H1 (cell line): Measurements from ENCODE around the gene AP1G2. TPM values are rescaled to one million over a fixed set of nuclear protein-coding genes. Genes with fewer than 3 reads are reported as not detected.

Source experiments
- CTCF ChIA-PET: fragments of 300-600 bp; sonication (Branson Sonifier 250); formaldehyde crosslinking; loops from one replicate; lab custom pipeline; 2021; ENCODE audit not compliant: partially characterized antibody; lab: Charles Lee
- POLR2A ChIA-PET: fragments of 300-600 bp; sonication (Branson Sonifier 250); formaldehyde crosslinking; loops from one replicate; lab custom pipeline; 2021; ENCODE audit warnings: inconsistent platforms; ENCODE audit not compliant: partially characterized antibody; lab: Charles Lee
- DNase-seq, 2 experiments: peaks; one replicate each; pipeline versions ENCODE4 v3.0.0 to v3.0.0-alpha.2; 2010 to 2022; ENCODE audit warnings: low spot score in 2 of 2, low read depth in 1 of 2, mixed read lengths in 1 of 2
- FAIRE-seq: peaks from 2 replicates; lab custom pipeline; 2011; peaks lifted over from hg19 to GRCh38; lab: Jason Lieb, UNC
- H2AFZ ChIP-seq: 2 replicates; pipeline ENCODE4 v1.8.1; 2012; ENCODE audit warnings: low read length, inconsistent platforms
- H2AK5ac ChIP-seq: 2 replicates; pipeline ENCODE4 v1.6.1; 2013; ENCODE audit warnings: low read depth, low read length
- H2BK120ac ChIP-seq: replicated peaks from 2 replicates; pipeline ENCODE3; 2013; ENCODE audit warnings: low read depth, low read length, inconsistent platforms
- H2BK12ac ChIP-seq: 2 replicates; pipeline ENCODE4 v1.6.1; 2013; ENCODE audit warnings: low read depth, low read length
- H2BK15ac ChIP-seq: 2 replicates; pipeline ENCODE4 v1.6.1; 2013; ENCODE audit warnings: low read length
- H2BK20ac ChIP-seq: 2 replicates; pipeline ENCODE4 v1.6.1; 2013; ENCODE audit warnings: low read length
- H2BK5ac ChIP-seq: 2 replicates; pipeline ENCODE4 v1.6.1; 2013; ENCODE audit warnings: low read depth, low read length
- H3K14ac ChIP-seq: 2 replicates; pipeline ENCODE4 v1.6.1; 2013; ENCODE audit warnings: inconsistent platforms; ENCODE audit not compliant: insufficient read length
- H3K18ac ChIP-seq: 2 replicates; pipeline ENCODE4 v1.6.1; 2013; ENCODE audit warnings: low read length; ENCODE audit errors: extremely low read depth
- H3K23ac ChIP-seq: 2 replicates; pipeline ENCODE4 v1.6.1; 2013; ENCODE audit warnings: inconsistent platforms; ENCODE audit not compliant: insufficient read length
- H3K23me2 ChIP-seq: 2 replicates; pipeline ENCODE4 v1.6.1; 2013; ENCODE audit warnings: low read depth, low read length
- H3K27ac ChIP-seq: 2 replicates; pipeline ENCODE4 v1.6.1; 2011; ENCODE audit warnings: low read depth, low read length, inconsistent platforms
- H3K27me3 ChIP-seq, 4 experiments: replicated peaks in 1 of 4; 1 replicate in 1 of 4; 2 replicates in 3 of 4; pipeline versions ENCODE4 v1.6.1 to v1.8.1; 2011 to 2013; ENCODE audit warnings: low read length in 3 of 4, mild to moderate bottlenecking in 3 of 4, inconsistent platforms in 2 of 4, mixed read lengths in 2 of 4, moderate library complexity in 1 of 4; ENCODE audit not compliant: control insufficient read depth in 3 of 4, insufficient read depth in 3 of 4; ENCODE audit errors: extremely low read depth in 1 of 4
- H3K36me3 ChIP-seq, 4 experiments: 2 replicates each; pipeline versions ENCODE4 v1.6.1 to v1.8.1; 2011 to 2013; ENCODE audit warnings: mild to moderate bottlenecking in 4 of 4, low read length in 3 of 4, moderate library complexity in 2 of 4, control low read depth in 1 of 4, inconsistent platforms in 1 of 4; ENCODE audit not compliant: insufficient read depth in 4 of 4, control insufficient read depth in 2 of 4
- H3K4ac ChIP-seq: replicated peaks from 2 replicates; pipeline ENCODE3; 2013; ENCODE audit warnings: low read length, low read depth, mixed read lengths, inconsistent platforms; ENCODE audit not compliant: insufficient read length
- H3K4me1 ChIP-seq, 4 experiments: replicated peaks in 1 of 4; 1 replicate in 1 of 4; 2 replicates in 3 of 4; pipeline versions ENCODE4 v1.6.1 to v1.8.1; 2011 to 2013; ENCODE audit warnings: low read length in 3 of 4, inconsistent platforms in 2 of 4, mixed read lengths in 1 of 4; ENCODE audit not compliant: insufficient read depth in 4 of 4, control insufficient read depth in 3 of 4
- H3K4me2 ChIP-seq, 2 experiments: 2 replicates each; pipeline versions ENCODE4 v1.6.1 to v1.8.1; 2011 to 2013; ENCODE audit warnings: low read depth in 2 of 2, low read length in 2 of 2, control low read depth in 1 of 2, inconsistent platforms in 1 of 2, mild to moderate bottlenecking in 1 of 2; ENCODE audit not compliant: insufficient read depth in 1 of 2
- H3K4me3 ChIP-seq, 4 experiments: fragments of 200-600, 300-600 bp in 1 of 4; sonication (generic), shearing (Covaris generic), sonication (Bioruptor Twin) in 1 of 4; 2 replicates each; pipeline versions ENCODE4 v1.5.1 to v1.8.1; 2011 to 2016; ENCODE audit warnings: low read length in 4 of 4, low read depth in 3 of 4, control low read depth in 2 of 4, inconsistent platforms in 2 of 4, mild to moderate bottlenecking in 2 of 4, mixed read lengths in 1 of 4, moderate library complexity in 1 of 4; ENCODE audit not compliant: insufficient read depth in 2 of 4; ENCODE audit errors: extremely low read depth in 1 of 4
- H3K56ac ChIP-seq: replicated peaks from 2 replicates; pipeline ENCODE3; 2013; ENCODE audit warnings: low read depth, mild to moderate bottlenecking, mixed read lengths, low read length, inconsistent platforms; ENCODE audit not compliant: insufficient read length
- H3K79me1 ChIP-seq: 2 replicates; pipeline ENCODE4 v1.6.1; 2013; ENCODE audit warnings: low read depth, low read length, control low read depth
- H3K79me2 ChIP-seq, 2 experiments: 2 replicates each; pipeline versions ENCODE4 v1.6.1 to v1.8.1; 2012 to 2013; ENCODE audit warnings: low read length in 2 of 2, mild to moderate bottlenecking in 2 of 2, inconsistent platforms in 1 of 2; ENCODE audit not compliant: insufficient read depth in 2 of 2, control insufficient read depth in 1 of 2
- H3K9ac ChIP-seq, 4 experiments: replicated peaks in 1 of 4; 1 replicate in 1 of 4; 2 replicates in 3 of 4; pipeline versions ENCODE4 v1.6.1 to v1.8.1; 2011 to 2013; ENCODE audit warnings: low read depth in 3 of 4, low read length in 3 of 4, control low read depth in 2 of 4, mild to moderate bottlenecking in 2 of 4, moderate library complexity in 2 of 4, inconsistent platforms in 1 of 4; ENCODE audit errors: extremely low read depth in 1 of 4
- H3K9me3 ChIP-seq, 2 experiments: 2 replicates each; pipeline versions ENCODE4 v1.6.1 to v1.8.1; 2012 to 2013; ENCODE audit warnings: mild to moderate bottlenecking in 2 of 2, moderate library complexity in 2 of 2, control low read depth in 1 of 2, inconsistent platforms in 1 of 2, low read depth in 1 of 2, low read length in 1 of 2, mixed read lengths in 1 of 2; ENCODE audit not compliant: insufficient read depth in 2 of 2
- H4K20me1 ChIP-seq, 2 experiments: replicated peaks in 1 of 2; 2 replicates each; pipeline versions ENCODE3 to v1.8.1; 2011 to 2013; ENCODE audit warnings: inconsistent platforms in 2 of 2, low read length in 2 of 2, mild to moderate bottlenecking in 1 of 2; ENCODE audit not compliant: insufficient read depth in 2 of 2, control insufficient read depth in 1 of 2
- H4K5ac ChIP-seq: 2 replicates; pipeline ENCODE4 v1.6.1; 2013; ENCODE audit warnings: low read length, low read depth, mixed read lengths, inconsistent platforms; ENCODE audit not compliant: insufficient read length
- H4K8ac ChIP-seq: 2 replicates; pipeline ENCODE4 v1.8.0; 2013; ENCODE audit warnings: mild to moderate bottlenecking, moderate library complexity, low read length, inconsistent platforms; ENCODE audit not compliant: insufficient read depth; ENCODE audit errors: extremely low read depth
- H4K91ac ChIP-seq: replicated peaks from 2 replicates; pipeline ENCODE3; 2013; ENCODE audit warnings: low read length, mixed read lengths, inconsistent platforms; ENCODE audit not compliant: insufficient read length
- PHF8 ChIP-seq: fragments of 200-600 bp; sonication (generic); conservative IDR thresholded peaks from 2 replicates; pipeline ENCODE4 v1.7.1; 2012; ENCODE audit warnings: low read depth, mild to moderate bottlenecking, inconsistent platforms, low read length, moderate library complexity
- POLR2A ChIP-seq, 2 experiments: IDR thresholded peaks; 1 replicate in 1 of 2; 2 replicates in 1 of 2; pipeline ENCODE4 v1.6.1; 2011; ENCODE audit warnings: low read depth in 2 of 2, low read length in 2 of 2, mild to moderate bottlenecking in 2 of 2; ENCODE audit errors: control extremely low read depth in 1 of 2
- WGBS, 2 experiments: shearing (Covaris generic) in 1 of 2; methylation state at CpG; one replicate each; pipeline versions ENCODE4 v1.1.6 to v1.1.7; 2013 to 2015; ENCODE audit warnings: low lambda C conversion rate in 2 of 2, mixed read lengths in 2 of 2, inconsistent platforms in 1 of 2, low coverage in 1 of 2, missing lambda C conversion rate in 1 of 2; ENCODE audit not compliant: insufficient replicate concordance in 2 of 2, insufficient coverage in 1 of 2, insufficient read length in 1 of 2; ENCODE audit errors: extremely low coverage in 1 of 2, missing lambda C conversion rate in 1 of 2; 5-methylcytosine and 5-hydroxymethylcytosine counted together
- polyA plus RNA-seq, 7 experiments: library from polyadenylated mRNA; depleted of rRNA in 3 of 7; stranded (reverse) in 5 of 7; unstranded in 2 of 7; fragments of >200 nt in 5 of 7; fragments of 200-250 nt in 2 of 7; gene quantifications; 1 replicate in 5 of 7; 2 replicates in 1 of 7; 4 replicates in 1 of 7; pipeline versions ENCODE4 v1.2.1 to v1.2.3, GENCODE V29; 2011 to 2013; ENCODE audit warnings: missing spikeins in 2 of 7, mixed read lengths in 2 of 7
- total RNA-seq: library from RNA; stranded (reverse); fragmentation: NEBNext Ultra II Directional; extraction: Animal tissue kit (Norgen Biotek cat#: 25700); gene quantifications from 2 replicates; pipeline ENCODE4 v1.2.1, GENCODE V29; 2021

AP1G2 gene
- total and polyA plus RNA-seq, 2 of the 8 experiments (the other 6 are each of a cell fraction or from before 2014, with no cell fraction given), result 70.9 to 134 TPM

DNA sequence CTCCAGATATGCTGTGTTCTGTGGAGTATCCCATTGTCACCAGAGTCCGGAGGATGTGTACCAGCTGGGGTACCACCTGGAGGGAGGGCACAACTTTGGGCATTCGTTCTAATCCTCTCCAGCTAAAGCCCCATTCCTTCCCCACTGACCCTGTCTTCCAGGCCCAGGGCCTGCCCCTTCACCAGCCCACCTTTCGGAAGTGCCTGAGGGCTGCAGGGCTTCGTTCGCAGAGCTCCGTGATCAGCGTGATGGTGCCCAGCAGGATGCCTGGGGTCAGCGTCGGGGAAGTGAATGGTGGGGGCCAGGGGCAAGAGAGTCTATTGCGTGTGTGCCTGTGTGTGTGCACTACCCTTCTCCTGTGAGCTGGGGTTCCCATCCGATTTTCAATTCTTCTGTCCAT, 2.0 kb downstream of the AP1G2 start:
- CTCF ChIA-PET, result interaction anchor here (0.6 to 70.5 kb wide), 3 partner anchors 38 to 173 kb away, joined by 4 to 2092 read pairs (median 1314); partner anchors contain the start of gene NGDN
- H2BK120ac ChIP-seq, result no peak overlapping the region
- peaks cover 7% of the 10 kb centered on the region; the same call in 1 of the 2 replicates for H3K23me2 ChIP-seq
- no peak overlapping the region for H2AFZ ChIP-seq
- no peak overlapping the region for H4K5ac ChIP-seq
- 93% methylated on average over 11 of the region's 11 CpGs; no CpG with 5 or more reads in 1 of the 2 experiments for WGBS, 2 experiments
- no peak overlapping the region for H3K9ac ChIP-seq
- FAIRE-seq, result no peak
- no peak overlapping the region for H2BK12ac ChIP-seq
- H3K79me2 ChIP-seq, result no peaks in the 10 kb centered on the region
- no peak overlapping the region for H3K23ac ChIP-seq
- H2AK5ac ChIP-seq, result no peak overlapping the region
- no peaks in the 10 kb centered on the region for H3K9me3 ChIP-seq
- no peak overlapping the region for H3K56ac ChIP-seq
- H3K4me2 ChIP-seq, result peak overlapping the region in 1 of 2 experiments; percentile 91; a peak in 1 of 4 replicates
- peaks cover 8 to 21% (median 11%) of the 10 kb centered on the region in 4 experiments for H3K4me1 ChIP-seq
- H3K36me3 ChIP-seq, result peaks cover 8 to 21% (median 14%) of the 10 kb centered on the region in 4 experiments; a peak in 7 of 8 replicates
- H2BK5ac ChIP-seq, result no peak overlapping the region
- no peak overlapping the region for H4K91ac ChIP-seq
- H3K27ac ChIP-seq, result no peak overlapping the region
- no peak overlapping the region for H3K18ac ChIP-seq
- TF ChIP-seq PHF8 (no peak), POLR2A (IDR thresholded peaks at IDR 0.05; ENCODE audit: control extremely low read depth in 1 of 2, low read depth in 2 of 2, low read length in 2 of 2) (peak in 1 of 2 experiments; percentile 54; a peak in 2 of 3 replicates)
- H2BK20ac ChIP-seq, result no peak overlapping the region
- peaks cover 0 to 3% of the 10 kb centered on the region in 2 experiments for H4K20me1 ChIP-seq
- H3K4me3 ChIP-seq, result no peak overlapping the region
- H3K14ac ChIP-seq, result no peak overlapping the region
- POLR2A ChIA-PET, result interaction anchor here (5.5 to 52.7 kb wide), 3 partner anchors 8 to 87 kb away, joined by 40 to 1523 read pairs (median 944); partner anchors contain the start of genes NGDN, THTPA and ZFHX2
- no peak overlapping the region for H4K8ac ChIP-seq
- no peak for DNase-seq
- H3K79me1 ChIP-seq, result no peaks in the 10 kb centered on the region
- no peaks in the 10 kb centered on the region for H3K27me3 ChIP-seq
- no peak overlapping the region for H3K4ac ChIP-seq
- no peak overlapping the region for H2BK15ac ChIP-seq
